ENCODE data around the gene CILP.

The CILP gene

DNA sequence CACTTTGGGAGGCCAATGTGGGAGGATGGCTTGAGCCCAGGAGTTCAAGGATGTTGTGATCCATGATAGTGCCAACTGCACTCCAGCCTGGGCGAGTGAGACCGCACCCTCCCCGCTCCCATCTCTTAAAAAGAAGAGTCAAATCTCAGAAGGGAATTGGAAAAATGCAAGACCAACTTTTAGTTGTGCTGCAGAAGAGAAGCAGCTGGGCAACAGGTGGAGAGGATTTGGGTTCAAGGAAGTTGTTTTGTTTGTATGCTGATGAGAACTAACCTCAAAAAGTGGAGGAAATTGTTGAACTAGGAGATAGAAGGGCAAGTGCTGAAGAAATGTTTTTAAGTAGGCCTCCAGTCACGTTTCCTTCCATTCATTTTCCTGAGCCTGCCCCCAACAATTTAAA lies 64.8 kb downstream of the CILP start:
- no peak for DNase-seq (ENCODE audit: low read depth, low spot score)

Data from brain pericyte (primary cell).